ENCODE data around the gene WNT6. TPM values are rescaled to one million over a fixed set of nuclear protein-coding genes. Genes with fewer than 3 reads are reported as not detected.

WNT6 gene
- polyA plus RNA-seq (ENCODE audit: insufficient read length in 4 of 4), result under 1 TPM; 0.10 to 0.44 (median 0.27) TPM

GRCh38 chr2:218859556-218859987 is at the start of gene WNT6:
TSS of gene WNT6 (plus strand) at chr2:218859805. CDS start at chr2:218860038, 233 bp downstream.
- DNase-seq (ENCODE audit: low read depth in 4 of 4, low spot score in 3 of 4), result no peak

GRCh38 chr2:218810256-218810655 is 49.3 kb upstream of the WNT6 start:
- DNase-seq (ENCODE audit: low read depth in 4 of 4, low spot score in 3 of 4), result no peak

- no peak for DNase-seq (ENCODE audit: low read depth in 4 of 4, low spot score in 3 of 4)
Observed at GRCh38 chr2:218811382-218811781, 48.2 kb upstream of the WNT6 start.

- no peak for DNase-seq (ENCODE audit: low read depth in 4 of 4, low spot score in 3 of 4)
Observed at GRCh38 chr2:218812096-218812815, 47.3 kb upstream of the WNT6 start.

- no peak for DNase-seq (ENCODE audit: low read depth in 4 of 4, low spot score in 3 of 4)
Observed at GRCh38 chr2:218812861-218813260, 46.7 kb upstream of the WNT6 start.

- no peak for DNase-seq (ENCODE audit: low read depth in 4 of 4, low spot score in 3 of 4)
Observed at GRCh38 chr2:218813771-218814460, 45.7 kb upstream of the WNT6 start.

- no peak for DNase-seq (ENCODE audit: low read depth in 4 of 4, low spot score in 3 of 4)
Observed at GRCh38 chr2:218814540-218815243, 44.9 kb upstream of the WNT6 start.

GRCh38 chr2:218815244-218815637 is 44.4 kb upstream of the WNT6 start:
- no peak for DNase-seq (ENCODE audit: low read depth in 4 of 4, low spot score in 3 of 4)

GRCh38 chr2:218815649-218816048 is 44.0 kb upstream of the WNT6 start:
- DNase-seq (ENCODE audit: low read depth in 4 of 4, low spot score in 3 of 4), result no peak

GRCh38 chr2:218816561-218817011 is 43.0 kb upstream of the WNT6 start:
- no peak for DNase-seq (ENCODE audit: low read depth in 4 of 4, low spot score in 3 of 4)

- no peak for DNase-seq (ENCODE audit: low read depth in 4 of 4, low spot score in 3 of 4)
Observed at GRCh38 chr2:218819093-218819492, 40.5 kb upstream of the WNT6 start.

- no peak for DNase-seq (ENCODE audit: low read depth in 4 of 4, low spot score in 3 of 4)
Observed at GRCh38 chr2:218820746-218821369, 38.7 kb upstream of the WNT6 start.

GRCh38 chr2:218821605-218822211 is 37.9 kb upstream of the WNT6 start:
- DNase-seq (ENCODE audit: low read depth in 4 of 4, low spot score in 3 of 4), result no peak

- DNase-seq (ENCODE audit: low read depth in 4 of 4, low spot score in 3 of 4), result no peak
Observed at GRCh38 chr2:218822622-218823021, 37.0 kb upstream of the WNT6 start.

- DNase-seq (ENCODE audit: low read depth in 4 of 4, low spot score in 3 of 4), result no peak
Observed at GRCh38 chr2:218823196-218823855, 36.3 kb upstream of the WNT6 start.

- no peak for DNase-seq (ENCODE audit: low read depth in 4 of 4, low spot score in 3 of 4)
Observed at GRCh38 chr2:218824004-218824403, 35.6 kb upstream of the WNT6 start.

- no peak for DNase-seq (ENCODE audit: low read depth in 4 of 4, low spot score in 3 of 4)
Observed at GRCh38 chr2:218826791-218827190, 32.8 kb upstream of the WNT6 start.

GRCh38 chr2:218827701-218828476 is 31.7 kb upstream of the WNT6 start:
- no peak for DNase-seq (ENCODE audit: low read depth in 4 of 4, low spot score in 3 of 4)

GRCh38 chr2:218828477-218828778 is 31.2 kb upstream of the WNT6 start:
- DNase-seq (ENCODE audit: low read depth in 4 of 4, low spot score in 3 of 4), result no peak
